ENCODE results near the gene ZNF337. TPM values are rescaled to one million over a fixed set of nuclear protein-coding genes. Genes with fewer than 3 reads are reported as not detected.

The ZNF337 gene
- total and polyA plus RNA-seq, 2 donors (not counting 3 experiments of a cell fraction or from before 2014, with no cell fraction given) = 8.5 to 16.7 TPM

DNA sequence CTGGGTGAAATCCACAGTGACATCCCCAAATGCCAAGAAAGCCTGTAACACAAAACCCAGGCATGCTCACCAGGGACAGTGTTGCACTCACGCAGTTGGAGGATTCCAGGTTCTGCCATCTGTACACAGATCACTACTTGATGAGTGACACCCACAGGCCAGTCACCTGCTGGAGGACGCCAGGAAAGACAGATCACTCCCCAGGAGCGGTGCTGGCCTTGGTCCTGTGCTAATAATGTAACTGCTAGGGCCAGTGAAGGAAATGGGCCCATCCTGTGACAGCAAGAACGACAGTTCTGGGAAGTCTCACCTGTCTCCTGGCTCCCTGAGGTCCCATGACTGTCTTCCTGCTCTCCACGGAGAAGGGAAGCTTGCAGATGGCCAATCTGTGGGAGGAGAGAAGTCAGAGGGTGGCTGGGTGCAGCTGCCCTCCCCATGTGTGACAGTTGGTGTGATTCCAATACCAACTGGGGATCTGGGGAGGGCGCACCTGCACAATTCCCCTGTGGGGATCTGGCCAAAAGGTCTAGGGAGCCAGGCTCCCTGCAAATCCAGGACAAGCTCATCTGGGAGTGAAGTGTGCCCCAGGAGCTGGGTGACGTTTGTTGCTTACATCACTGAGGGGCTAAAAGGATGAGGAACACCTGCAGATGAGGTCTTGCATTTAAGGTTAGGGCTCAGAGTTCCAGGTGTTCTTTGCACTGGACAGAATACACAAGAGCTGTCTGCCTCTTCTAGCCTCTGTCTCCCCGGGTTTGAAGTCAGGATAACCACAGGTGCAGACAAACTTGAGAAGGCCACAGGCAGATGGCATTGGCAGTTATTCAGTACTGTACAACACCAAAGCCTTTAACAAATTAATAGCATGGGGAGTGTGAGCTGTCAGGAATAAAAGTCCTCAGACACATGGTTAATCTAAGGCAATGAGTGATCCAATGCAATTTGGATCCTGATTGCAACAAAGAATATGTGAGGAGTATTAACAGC is 10.3 kb downstream of the ZNF337 start:
- no peak for FAIRE-seq
- dilution Hi-C loops (cut with MboI; ENCODE audit: extremely low pct_ligation_motif_present, low sequenced_read_pairs) = no loop called here
- intact Hi-C loops (cut with micrococcal nuclease) = no loop called here
- Histone ChIP-seq H3K36me3 (ENCODE audit: control insufficient read depth in 2 of 2, extremely low read depth in 1 of 2, insufficient read depth in 2 of 2, low read length in 2 of 2) (peaks cover 5 to 8% of the 10 kb centered on the region in 2 experiments), H3K9me3 (replicated peaks; ENCODE audit: control insufficient read depth, insufficient read depth, low read length) (no peaks in the 10 kb centered on the region), H3K27me3 (ENCODE audit: control insufficient read depth in 2 of 2, insufficient read depth in 2 of 2, low read length in 2 of 2) (no peaks in the 10 kb centered on the region), H3K4me2 (ENCODE audit: insufficient read depth, low read length) (no peak overlapping the region), H4K20me1 (replicated peaks; ENCODE audit: control insufficient read depth, extremely low read depth, insufficient read depth, low read length) (no peaks in the 10 kb centered on the region), H3K27ac (ENCODE audit: insufficient read depth, low read depth, low read length) (no peak overlapping the region), H3K79me2 (ENCODE audit: control insufficient read depth, insufficient read depth, low read length) (peaks cover 3% of the 10 kb centered on the region), H3K9ac (replicated peaks; ENCODE audit: extremely low read depth, insufficient read depth, low read length) (no peak overlapping the region), H3K9me1 (replicated peaks; ENCODE audit: control insufficient read depth, extremely low read depth, insufficient read depth, low read length) (no peaks in the 10 kb centered on the region), H3K4me1 (ENCODE audit: control insufficient read depth, extremely low read depth, insufficient read depth, low read length) (no peaks in the 10 kb centered on the region), H2AFZ (ENCODE audit: low read depth, low read length) (no peak overlapping the region), H3K4me3 (replicated peaks in 1 of 3; ENCODE audit: insufficient read depth in 1 of 3, low read depth in 1 of 3, low read length in 3 of 3) (no peak overlapping the region)
- DNase-seq (ENCODE audit: low read depth, low spot score) = no peak
- no peak for TF ChIP-seq FOS (IDR thresholded peaks at IDR 0.05; ENCODE audit: borderline replicate concordance, insufficient read depth, low read length)
- no peak for TF ChIP-seq MYC (IDR thresholded peaks at IDR 0.05; ENCODE audit: low read depth, low read length)
- TF ChIP-seq POLR2AphosphoS5 (IDR thresholded peaks at IDR 0.05; ENCODE audit: insufficient read depth, low read depth, low read length) = no peak
- TF ChIP-seq GATA2 (IDR thresholded peaks at IDR 0.05; ENCODE audit: insufficient read depth, insufficient read length, low read depth, low read length) = no peak
- TF ChIP-seq JUN (IDR thresholded peaks at IDR 0.05; ENCODE audit: borderline replicate concordance, insufficient read depth, insufficient read length, low read depth) = no peak
- TF ChIP-seq EZH2 (IDR thresholded peaks at IDR 0.05; ENCODE audit: borderline replicate concordance, low read depth, low read length, severe bottlenecking) = no peak
- no peak for TF ChIP-seq POLR2A (IDR thresholded peaks at IDR 0.05; ENCODE audit: low read depth, low read length)
- TF ChIP-seq, protein P1, sequence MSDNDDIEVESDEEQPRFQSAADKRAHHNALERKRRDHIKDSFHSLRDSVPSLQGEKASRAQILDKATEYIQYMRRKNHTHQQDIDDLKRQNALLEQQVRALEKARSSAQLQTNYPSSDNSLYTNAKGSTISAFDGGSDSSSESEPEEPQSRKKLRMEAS (IDR thresholded peaks at IDR 0.05; ENCODE audit: insufficient read depth, insufficient read length) = no peak
- POLR2A ChIA-PET = no interaction called here
- CTCF ChIA-PET = no interaction called here
- no TSS peak for BruUV-seq (replicated peaks)

Data from endothelial cell of umbilical vein (primary cell).